Measurements from ENCODE around the gene IGF1R. TPM values are rescaled to one million over a fixed set of nuclear protein-coding genes. Genes with fewer than 3 reads are reported as not detected.

IGF1R gene
- total RNA-seq, 4 donors from 2014 or later: 49.4 to 239 (median 109) TPM

- H3K27ac ChIP-seq: peak overlapping the region; percentile 21 to 82 (median 54)
Measured at GRCh38 chr15:98789020-98789419, 140.7 kb downstream of the IGF1R start.

DNA sequence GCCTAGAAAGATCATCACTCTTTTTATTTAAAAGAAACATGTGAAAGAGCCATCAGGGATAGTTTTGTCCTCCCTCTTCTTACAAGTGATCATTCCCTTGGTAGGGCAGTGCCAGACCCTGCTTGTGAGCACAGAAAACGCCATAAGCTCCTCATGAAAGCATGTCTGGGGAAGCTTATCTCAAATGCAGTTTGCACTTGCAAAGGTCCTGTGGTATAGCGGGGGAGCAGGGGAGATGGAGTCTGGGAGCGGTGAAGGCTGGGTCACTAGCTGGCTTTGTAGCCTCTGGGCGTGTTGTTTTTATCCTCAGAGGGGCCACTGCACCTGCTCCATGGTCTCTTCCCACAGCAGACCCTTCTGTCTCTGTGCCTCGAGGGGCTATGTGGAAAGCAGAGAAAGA lies 141.9 kb downstream of the IGF1R start:
- intact Hi-C loops (cut with DNase I; ENCODE audit: low total_unique reads) (loop anchor here (10.0 kb wide), 1 partner anchor 275 kb away; no protein-coding TSS in a partner anchor), in situ Hi-C loops (cut with MboI; ENCODE audit: low pct_ligation_motif_present in 1 of 4, low pct_unique_long_range_greater_than_20kb in 1 of 4, low sequenced_read_pairs in 3 of 4) (loop anchor here in 2 of 4 donors (25.0 kb wide), 1 partner anchor 272 kb away; no protein-coding TSS in a partner anchor)
- H3K36me3 ChIP-seq: no peaks in the 10 kb centered on the region
- H3K4me3 ChIP-seq: no peak overlapping the region
- DNase-seq: no peak
- TF ChIP-seq POLR2A (IDR thresholded peaks at IDR 0.05): no peak
- TF ChIP-seq EP300 (IDR thresholded peaks at IDR 0.05; ENCODE audit: low read depth): no peak
- no peak for TF ChIP-seq CTCF (IDR thresholded peaks at IDR 0.05)
- TF ChIP-seq POLR2AphosphoS5 (IDR thresholded peaks at IDR 0.05): no peak
- H3K27ac ChIP-seq: no peak overlapping the region
- WGBS, 2 donors (ENCODE audit: low coverage in 1 of 2): 87 to 92% methylated on average over 5 of the region's 5 CpGs
- no peaks in the 10 kb centered on the region for H3K27me3 ChIP-seq
- H3K4me1 ChIP-seq: peaks cover 13 to 59% (median 45%) of the 10 kb centered on the region in 4 donors
- no peaks in the 10 kb centered on the region for H3K9me3 ChIP-seq

More at GRCh38 chr15:98789020-98789419, 140.7 kb downstream of the IGF1R start:
- 51 to 56% methylated on average over 4 of the region's 4 CpGs for WGBS, 2 donors (ENCODE audit: low coverage in 1 of 2)
- TF ChIP-seq POLR2AphosphoS5 (IDR thresholded peaks at IDR 0.05) (no peak), EP300 (IDR thresholded peaks at IDR 0.05; ENCODE audit: low read depth) (no peak)
- Histone ChIP-seq H3K4me1 (peaks cover 13 to 58% (median 50%) of the 10 kb centered on the region in 4 donors), H3K27me3 (no peaks in the 10 kb centered on the region), H3K36me3 (no peaks in the 10 kb centered on the region), H3K4me3 (no peak overlapping the region), H3K9me3 (no peaks in the 10 kb centered on the region)
- intact Hi-C loops (cut with DNase I; ENCODE audit: low total_unique reads): no loop called here
- in situ Hi-C loops (cut with MboI; ENCODE audit: low pct_ligation_motif_present in 1 of 4, low pct_unique_long_range_greater_than_20kb in 1 of 4, low sequenced_read_pairs in 3 of 4): loop anchor here in 2 of 4 donors (25.0 kb wide), 1 partner anchor 273 kb away; no protein-coding TSS in a partner anchor
- no peak for DNase-seq

GRCh38 chr15:98791046-98791701 lies 142.8 kb downstream of the IGF1R start:
- no peak overlapping the region for H3K27ac ChIP-seq
- peaks cover 13 to 50% (median 38%) of the 10 kb centered on the region in 4 donors for H3K4me1 ChIP-seq
- no peak for DNase-seq
- H3K9me3 ChIP-seq: no peaks in the 10 kb centered on the region
- intact Hi-C loops (cut with DNase I; ENCODE audit: low total_unique reads) (loop anchor here (10.0 kb wide), 1 partner anchor 274 kb away; no protein-coding TSS in a partner anchor), in situ Hi-C loops (cut with MboI; ENCODE audit: low pct_ligation_motif_present in 1 of 4, low pct_unique_long_range_greater_than_20kb in 1 of 4, low sequenced_read_pairs in 3 of 4) (loop anchor here in 2 of 4 donors (25.0 kb wide), 1 partner anchor 271 kb away; no protein-coding TSS in a partner anchor)
- no peaks in the 10 kb centered on the region for H3K27me3 ChIP-seq
- TF ChIP-seq CTCF (IDR thresholded peaks at IDR 0.05) (no peak), POLR2A (IDR thresholded peaks at IDR 0.05) (no peak), EP300 (IDR thresholded peaks at IDR 0.05; ENCODE audit: low read depth) (no peak), POLR2AphosphoS5 (IDR thresholded peaks at IDR 0.05) (no peak)
- 85 to 91% methylated on average over 2 of the region's 2 CpGs for WGBS, 2 donors (ENCODE audit: low coverage in 1 of 2)
- no peak overlapping the region for H3K4me3 ChIP-seq
- H3K36me3 ChIP-seq: no peaks in the 10 kb centered on the region

GRCh38 chr15:98792117-98792516 lies 143.8 kb downstream of the IGF1R start:
- TF ChIP-seq POLR2A (IDR thresholded peaks at IDR 0.05) (no peak), EP300 (IDR thresholded peaks at IDR 0.05; ENCODE audit: low read depth) (no peak), POLR2AphosphoS5 (IDR thresholded peaks at IDR 0.05) (no peak), CTCF (IDR thresholded peaks at IDR 0.05) (no peak)
- no peak for DNase-seq
- Histone ChIP-seq H3K9me3 (no peaks in the 10 kb centered on the region), H3K27ac (no peak overlapping the region), H3K4me1 (peaks cover 12 to 45% (median 30%) of the 10 kb centered on the region in 4 donors), H3K27me3 (no peaks in the 10 kb centered on the region), H3K36me3 (no peaks in the 10 kb centered on the region), H3K4me3 (no peak overlapping the region)
- in situ Hi-C loops (cut with MboI; ENCODE audit: low pct_ligation_motif_present in 1 of 4, low pct_unique_long_range_greater_than_20kb in 1 of 4, low sequenced_read_pairs in 3 of 4): loop anchor here in 2 of 4 donors (25.0 kb wide), 1 partner anchor 270 kb away; no protein-coding TSS in a partner anchor
- intact Hi-C loops (cut with DNase I; ENCODE audit: low total_unique reads): loop anchor here (10.0 kb wide), 1 partner anchor 273 kb away; no protein-coding TSS in a partner anchor

Measured in transverse colon (tissue), 4 donors.